ENCODE data around the gene TBC1D21.
A peak's percentile ranks its signal among the peaks of the same experiment; 100 is the strongest.

DNA sequence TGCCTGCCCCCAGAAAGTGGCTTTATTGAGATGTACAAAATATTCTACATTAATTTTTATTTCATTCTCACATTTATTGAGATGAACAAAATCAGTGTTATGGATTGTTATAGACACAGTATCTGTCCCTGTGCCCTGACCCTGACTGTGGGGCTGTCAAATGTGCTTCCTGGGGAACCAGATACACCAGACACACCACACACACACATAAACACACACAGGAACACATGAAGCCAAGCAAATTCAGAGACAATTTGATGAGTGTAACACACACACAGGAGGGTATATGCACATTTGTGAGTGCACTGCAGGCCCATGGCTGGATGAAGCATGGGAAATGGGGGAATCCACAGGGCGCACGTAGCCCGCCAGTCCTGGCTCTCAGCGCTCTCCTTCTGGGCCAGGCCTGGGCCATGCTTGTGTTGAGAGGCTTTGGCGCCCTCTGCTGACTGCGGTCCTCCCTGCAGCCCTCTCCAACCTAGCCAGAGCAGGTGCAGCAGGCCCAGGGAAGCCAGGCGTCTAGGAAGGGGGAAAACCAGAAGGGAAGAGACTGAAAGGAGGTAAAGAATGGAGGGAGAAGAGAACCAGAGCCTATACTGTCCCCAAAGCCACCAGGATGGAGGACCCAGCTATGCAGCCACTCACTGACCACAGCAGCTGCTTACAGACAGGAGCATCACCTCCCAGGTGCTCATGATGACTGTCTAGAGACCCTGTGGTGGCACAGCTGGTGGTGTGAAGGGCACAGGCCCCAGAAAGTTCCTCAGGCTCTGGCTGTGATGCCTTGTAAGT is 34.9 kb downstream of the TBC1D21 start:
- TF ChIP-seq, protein P1, sequence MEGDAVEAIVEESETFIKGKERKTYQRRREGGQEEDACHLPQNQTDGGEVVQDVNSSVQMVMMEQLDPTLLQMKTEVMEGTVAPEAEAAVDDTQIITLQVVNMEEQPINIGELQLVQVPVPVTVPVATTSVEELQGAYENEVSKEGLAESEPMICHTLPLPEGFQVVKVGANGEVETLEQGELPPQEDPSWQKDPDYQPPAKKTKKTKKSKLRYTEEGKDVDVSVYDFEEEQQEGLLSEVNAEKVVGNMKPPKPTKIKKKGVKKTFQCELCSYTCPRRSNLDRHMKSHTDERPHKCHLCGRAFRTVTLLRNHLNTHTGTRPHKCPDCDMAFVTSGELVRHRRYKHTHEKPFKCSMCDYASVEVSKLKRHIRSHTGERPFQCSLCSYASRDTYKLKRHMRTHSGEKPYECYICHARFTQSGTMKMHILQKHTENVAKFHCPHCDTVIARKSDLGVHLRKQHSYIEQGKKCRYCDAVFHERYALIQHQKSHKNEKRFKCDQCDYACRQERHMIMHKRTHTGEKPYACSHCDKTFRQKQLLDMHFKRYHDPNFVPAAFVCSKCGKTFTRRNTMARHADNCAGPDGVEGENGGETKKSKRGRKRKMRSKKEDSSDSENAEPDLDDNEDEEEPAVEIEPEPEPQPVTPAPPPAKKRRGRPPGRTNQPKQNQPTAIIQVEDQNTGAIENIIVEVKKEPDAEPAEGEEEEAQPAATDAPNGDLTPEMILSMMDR (conservative IDR thresholded peaks at IDR 0.05; ENCODE audit: low read length): peak; percentile 94
- TF ChIP-seq EZH2phosphoT487 (IDR thresholded peaks at IDR 0.05; ENCODE audit: borderline replicate concordance): no peak
